GM12872 (cell line): ENCODE results near the gene CAMTA1.
A peak's percentile ranks its signal among the peaks of the same experiment; 100 is the strongest.

Experiments
- CTCF ChIP-seq: IDR thresholded peaks from 3 replicates; pipeline ENCODE4 v1.5.1; 2011; ENCODE audit warnings: low read depth, mild to moderate bottlenecking, low read length, moderate library complexity; ENCODE audit not compliant: insufficient read depth

The CAMTA1 gene

GRCh38 chr1:7560128-7560527 lies 774.9 kb downstream of the CAMTA1 start:
- no peak for TF ChIP-seq CTCF

GRCh38 chr1:7560601-7561181 lies 775.4 kb downstream of the CAMTA1 start:
- TF ChIP-seq CTCF, result no peak

GRCh38 chr1:7561331-7561921 lies 776.2 kb downstream of the CAMTA1 start:
- TF ChIP-seq CTCF, result peak; percentile 53

- no peak for TF ChIP-seq CTCF
Observed at GRCh38 chr1:7561936-7562728, 776.9 kb downstream of the CAMTA1 start.

- no peak for TF ChIP-seq CTCF
Observed at GRCh38 chr1:7562729-7563605, 777.7 kb downstream of the CAMTA1 start.

- no peak for TF ChIP-seq CTCF
Observed at GRCh38 chr1:7564137-7564536, 778.9 kb downstream of the CAMTA1 start.
